SKM-1 (cell line): ENCODE results near the gene ASIP.

Experiments
- DNase-seq: peaks from one replicate; lab custom pipeline; 2025; ENCODE audit not compliant: unreplicated experiment; lab: John Stamatoyannopoulos, UW

The ASIP gene

DNA sequence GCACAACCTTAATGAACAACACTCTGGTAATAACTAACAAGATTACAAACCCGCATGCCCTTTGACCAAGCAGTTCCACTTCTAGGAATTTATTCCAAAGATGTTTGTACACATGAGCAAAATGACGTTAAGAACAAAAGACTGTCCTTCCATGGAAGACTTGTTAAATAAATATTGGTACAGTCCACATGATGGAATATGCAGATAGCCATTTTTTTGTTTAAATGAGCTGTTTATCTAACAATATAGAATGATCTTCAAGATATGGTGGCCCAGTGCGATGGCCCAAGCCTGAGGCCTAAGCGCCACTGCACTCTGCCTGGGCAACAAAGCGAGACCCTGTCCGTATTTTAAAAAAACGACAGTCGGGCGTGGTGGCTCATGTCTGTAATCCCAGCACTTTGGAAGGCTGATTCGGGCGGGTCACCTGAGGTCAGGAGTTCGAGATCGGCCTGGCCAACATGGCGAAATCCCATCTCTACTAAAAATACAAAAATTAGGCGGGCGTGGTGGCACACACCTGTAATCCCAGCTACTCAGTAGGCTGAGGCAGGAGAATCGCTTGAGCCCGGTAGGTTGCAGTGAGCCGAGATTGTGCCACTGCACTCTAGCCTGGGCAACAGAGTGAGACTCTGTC, 69.4 kb downstream of the ASIP start:
- DNase-seq: no peak

DNA sequence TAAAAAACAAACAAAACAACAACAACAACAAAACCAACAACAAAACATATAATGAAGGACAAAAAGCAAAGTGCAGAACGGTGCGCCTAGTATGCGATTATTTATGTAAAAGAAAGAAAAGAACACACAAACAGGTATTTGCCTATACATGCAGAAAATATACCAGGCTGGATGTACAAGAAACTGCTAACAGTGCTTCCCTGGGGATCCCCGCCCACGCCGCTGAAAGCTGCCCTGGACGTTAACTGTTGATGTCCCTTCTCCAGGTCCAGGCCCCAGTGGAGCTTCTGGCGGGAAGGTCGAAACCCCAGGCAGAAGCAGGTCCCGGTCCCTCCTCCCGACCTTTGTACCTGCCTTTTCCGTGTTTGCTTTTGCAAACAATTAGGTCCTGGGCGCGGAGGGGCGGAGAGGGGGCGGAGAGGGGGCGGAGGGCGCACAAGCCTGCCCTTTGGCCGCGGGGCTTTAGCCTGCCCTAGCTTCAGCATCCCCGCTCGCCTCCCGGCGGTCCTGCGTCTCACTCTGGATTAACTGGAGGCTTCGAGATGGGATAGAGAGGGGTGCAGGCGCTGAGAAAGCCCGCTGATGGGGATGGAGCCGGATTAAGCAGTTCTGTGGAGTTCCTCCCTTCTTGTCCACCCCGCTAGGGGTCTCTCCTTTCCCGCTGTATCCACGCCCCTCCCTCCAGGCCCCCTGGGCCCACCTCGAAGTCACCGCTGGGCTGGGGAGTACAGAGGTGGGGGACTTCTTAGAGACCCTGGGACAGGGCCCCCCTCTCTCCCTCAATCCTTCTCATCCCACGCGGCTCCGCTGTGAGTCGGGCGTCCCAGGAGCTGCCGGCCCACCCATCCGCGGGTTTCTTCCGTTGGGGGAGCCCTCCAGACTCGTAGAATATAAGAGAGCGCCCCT, 70.1 kb downstream of the ASIP start:
- DNase-seq: no peak

DNA sequence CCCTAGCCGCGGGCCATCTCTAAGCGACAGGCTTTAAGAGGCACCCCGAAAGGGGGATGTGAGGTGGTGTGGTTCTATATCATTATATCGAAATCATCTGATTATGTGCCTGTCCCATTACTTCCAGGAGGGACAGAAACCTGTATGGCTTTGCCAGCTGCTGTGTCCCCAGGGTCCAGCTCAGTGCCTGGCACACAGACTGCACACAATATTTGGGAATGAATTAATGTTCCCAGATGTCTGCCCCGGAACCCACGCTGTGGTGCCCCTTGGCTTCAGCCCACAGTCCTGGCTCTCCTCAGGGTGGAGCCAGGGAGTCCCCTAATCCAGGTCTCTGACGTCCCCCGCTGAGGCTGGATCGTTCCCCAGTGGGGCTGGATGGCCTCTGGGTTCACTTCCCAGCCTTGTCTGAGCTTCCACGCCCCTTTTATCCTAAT, 70.8 kb downstream of the ASIP start:
- no peak for DNase-seq

DNA sequence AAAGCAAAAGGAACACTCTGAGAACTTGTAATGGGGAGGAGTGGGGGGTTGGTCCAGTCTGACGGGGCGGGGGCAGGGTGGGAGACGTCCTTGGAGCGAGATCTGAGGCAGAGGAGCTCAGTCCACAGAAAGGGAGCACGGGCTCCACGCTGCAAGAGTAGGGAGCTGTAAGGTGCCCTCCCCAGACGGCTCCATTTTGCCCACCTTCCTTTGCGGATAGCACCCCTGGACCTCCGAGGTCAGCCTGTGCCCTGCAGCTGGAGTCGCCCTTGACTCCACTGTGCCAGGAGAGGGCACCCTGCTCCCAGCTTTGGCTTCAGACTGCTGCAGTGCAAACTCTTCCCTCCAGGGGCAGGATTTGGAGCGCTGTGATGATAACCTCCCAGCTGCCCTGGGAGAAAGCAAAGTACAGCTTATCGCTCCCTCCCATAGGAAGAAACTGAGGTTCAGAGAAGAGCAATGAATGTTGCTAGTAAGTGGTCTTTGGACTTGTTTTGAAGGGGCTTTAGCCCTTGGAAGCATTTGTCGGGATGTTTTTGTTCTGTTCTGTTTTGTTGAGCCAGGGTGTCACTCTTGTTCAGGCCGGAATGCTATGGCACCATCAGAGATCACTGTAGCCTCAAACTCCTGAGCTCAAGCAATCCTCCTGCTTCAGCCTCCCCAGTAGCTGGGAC, 71.5 kb downstream of the ASIP start:
- peak; percentile 86 for DNase-seq

DNA sequence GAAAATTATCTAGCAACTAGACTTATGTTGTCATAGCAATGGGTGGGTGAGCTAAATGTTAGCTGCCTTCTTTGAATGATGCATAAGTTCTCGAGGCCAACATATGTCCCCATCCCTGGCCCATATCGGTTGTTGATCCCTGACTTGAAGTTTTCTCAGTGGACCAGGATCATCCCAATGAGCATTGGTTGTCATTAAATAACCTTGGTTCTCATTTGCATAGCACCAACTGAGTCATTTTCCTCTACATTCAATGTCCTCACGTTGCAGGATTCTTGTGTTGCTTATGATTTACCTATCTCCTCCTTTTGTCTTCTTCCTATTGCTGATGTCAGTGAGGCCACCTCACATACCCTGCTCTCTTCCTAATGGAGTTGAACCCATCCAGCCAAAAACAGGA, 74.0 kb downstream of the ASIP start:
- no peak for DNase-seq

DNA sequence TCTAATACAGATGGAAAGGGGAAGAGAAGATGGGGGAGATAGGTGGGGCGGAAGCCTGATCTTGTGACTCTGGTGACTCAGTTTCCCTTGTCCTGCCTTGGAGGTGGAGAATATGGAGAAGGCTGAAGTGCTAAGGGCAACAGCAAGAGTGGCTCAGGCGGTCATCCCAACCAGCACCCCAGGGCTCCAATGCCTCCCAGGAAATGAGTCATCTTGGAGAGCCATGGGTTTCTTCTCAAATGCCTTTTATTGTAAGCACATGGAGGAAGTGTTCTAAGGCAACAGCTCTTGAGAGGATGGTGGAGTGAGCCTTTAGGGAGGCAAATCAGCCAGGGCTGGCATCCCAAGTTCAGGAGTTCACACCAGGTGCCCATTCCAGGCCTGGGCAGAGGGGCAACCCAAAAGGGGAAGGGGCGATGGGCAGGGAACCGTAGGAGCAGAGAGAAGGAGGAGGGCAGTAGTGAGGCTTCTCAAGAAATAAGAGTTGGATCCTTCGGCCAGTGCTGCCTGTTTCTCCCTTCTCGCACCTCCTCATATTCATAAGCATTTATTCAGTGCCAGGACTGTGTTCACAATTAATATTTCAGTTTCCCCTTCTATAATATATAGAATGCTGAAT, 75.1 kb downstream of the ASIP start:
- DNase-seq: no peak
